ENCODE measurements around the gene TPPP2. TPM values are rescaled to one million over a fixed set of nuclear protein-coding genes. Genes with fewer than 3 reads are reported as not detected.

The TPPP2 gene
- total RNA-seq, 6 donors from 2014 or later = not detected

DNA sequence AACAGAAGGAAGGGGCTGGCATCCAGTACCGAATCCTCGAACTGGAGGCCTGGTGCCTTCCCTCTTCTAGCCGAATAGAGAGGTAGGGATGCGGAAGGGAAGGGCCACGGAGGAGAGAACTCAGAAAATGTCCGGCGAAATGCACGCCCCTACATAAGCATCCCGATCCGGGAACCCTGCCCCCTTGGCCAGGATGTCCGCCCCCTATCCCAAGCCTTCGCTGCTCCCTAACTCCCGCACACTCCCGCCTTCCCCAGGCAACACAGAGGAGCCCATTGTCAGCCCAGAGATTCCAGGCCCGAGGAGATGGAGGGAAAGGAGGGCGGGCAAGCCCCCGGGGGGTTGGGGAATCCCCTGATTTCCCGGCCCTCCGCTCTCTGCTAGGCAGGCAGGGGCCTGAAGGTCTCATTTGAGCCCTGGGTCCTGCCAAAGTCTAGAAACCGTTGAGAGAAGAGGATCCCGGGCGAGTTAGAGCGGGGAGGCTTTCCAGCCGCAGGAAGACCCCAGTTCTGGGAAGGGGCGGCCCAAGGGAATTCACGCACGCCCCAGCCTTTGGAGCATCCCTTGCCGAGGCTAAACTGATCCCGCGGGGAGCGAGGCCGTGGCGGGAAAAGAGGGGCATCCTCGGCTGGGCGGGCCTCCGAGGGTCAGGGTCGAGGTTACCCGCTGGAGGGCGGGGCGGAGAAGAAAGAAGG is 39.5 kb downstream of the TPPP2 start:
- Histone ChIP-seq H3K9me3 (no peaks in the 10 kb centered on the region), H3K27ac (peak overlapping the region; percentile 86 to 96 (median 92)), H3K27me3 (no peaks in the 10 kb centered on the region), H3K36me3 (peaks cover 0 to 15% (median under 1%) of the 10 kb centered on the region in 4 donors), H3K4me1 (peaks cover 31 to 46% (median 40%) of the 10 kb centered on the region in 4 donors), H3K4me3 (peak overlapping the region; percentile 45 to 84 (median 76))
- peak; percentile 2 to 48 for ATAC-seq (ENCODE audit: low FRiP score in 2 of 2)
- DNase-seq = no peak
- no peak for TF ChIP-seq EP300 (IDR thresholded peaks at IDR 0.05)
- TF ChIP-seq, protein P1, sequence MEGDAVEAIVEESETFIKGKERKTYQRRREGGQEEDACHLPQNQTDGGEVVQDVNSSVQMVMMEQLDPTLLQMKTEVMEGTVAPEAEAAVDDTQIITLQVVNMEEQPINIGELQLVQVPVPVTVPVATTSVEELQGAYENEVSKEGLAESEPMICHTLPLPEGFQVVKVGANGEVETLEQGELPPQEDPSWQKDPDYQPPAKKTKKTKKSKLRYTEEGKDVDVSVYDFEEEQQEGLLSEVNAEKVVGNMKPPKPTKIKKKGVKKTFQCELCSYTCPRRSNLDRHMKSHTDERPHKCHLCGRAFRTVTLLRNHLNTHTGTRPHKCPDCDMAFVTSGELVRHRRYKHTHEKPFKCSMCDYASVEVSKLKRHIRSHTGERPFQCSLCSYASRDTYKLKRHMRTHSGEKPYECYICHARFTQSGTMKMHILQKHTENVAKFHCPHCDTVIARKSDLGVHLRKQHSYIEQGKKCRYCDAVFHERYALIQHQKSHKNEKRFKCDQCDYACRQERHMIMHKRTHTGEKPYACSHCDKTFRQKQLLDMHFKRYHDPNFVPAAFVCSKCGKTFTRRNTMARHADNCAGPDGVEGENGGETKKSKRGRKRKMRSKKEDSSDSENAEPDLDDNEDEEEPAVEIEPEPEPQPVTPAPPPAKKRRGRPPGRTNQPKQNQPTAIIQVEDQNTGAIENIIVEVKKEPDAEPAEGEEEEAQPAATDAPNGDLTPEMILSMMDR (IDR thresholded peaks at IDR 0.05) = no peak
- TF ChIP-seq POLR2A (IDR thresholded peaks at IDR 0.05) = no peak
- no peak for TF ChIP-seq POLR2AphosphoS5 (IDR thresholded peaks at IDR 0.05)
- 1% methylated on average over 22 to 39 of the region's 40 CpGs for WGBS, 2 donors

DNA sequence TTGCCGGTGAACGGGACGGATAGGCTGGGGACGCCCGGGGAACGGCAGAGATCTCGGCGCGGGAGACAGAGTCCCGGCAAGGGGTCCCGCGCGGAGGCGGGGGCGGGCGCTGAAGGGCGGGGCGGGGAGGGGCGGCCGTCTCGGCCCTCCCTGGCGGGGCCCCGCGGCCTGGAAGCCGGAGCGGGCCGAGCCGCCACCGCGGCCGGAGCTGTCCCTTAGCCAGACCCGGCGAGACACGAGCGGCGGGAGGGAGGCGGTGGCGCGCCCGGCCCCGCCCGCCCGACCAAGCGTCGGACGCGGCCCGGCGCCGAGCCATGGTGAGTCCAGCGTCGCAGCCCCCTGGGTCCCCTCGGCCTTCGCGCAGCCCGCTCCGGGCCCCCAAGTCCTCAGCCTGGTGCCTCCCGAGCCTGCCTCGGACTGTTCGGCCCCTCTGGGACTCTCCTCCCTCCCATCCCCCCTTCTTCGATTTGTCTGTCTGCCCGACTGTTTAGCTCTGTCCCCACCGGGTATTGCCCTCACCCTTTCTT is 40.1 kb downstream of the TPPP2 start, which contains the start of gene ARHGEF40:
Gene ARHGEF40, plus strand, starts transcription at position 222 of the 527 bp plus-strand sequence. Its CDS starts 93 bp downstream, at position 315.
- Histone ChIP-seq H3K36me3 (peaks cover 0 to 21% (median 4%) of the 10 kb centered on the region in 4 donors), H3K9me3 (no peaks in the 10 kb centered on the region), H3K27me3 (no peaks in the 10 kb centered on the region), H3K4me1 (peaks cover 31 to 46% (median 40%) of the 10 kb centered on the region in 4 donors), H3K27ac (peak within 1 kb of the TSS; percentile 86 to 96 (median 92)), H3K4me3 (peak within 1 kb of the TSS; percentile 74 to 84 (median 77))
- WGBS, 2 donors = 0% methylated on average over 14 to 20 of the region's 63 CpGs
- ATAC-seq (ENCODE audit: low FRiP score in 2 of 2) (peak; percentile 11 to 74), DNase-seq (peak; percentile 60 to 94)
- TF ChIP-seq EP300 (IDR thresholded peaks at IDR 0.05) (no peak), POLR2A (IDR thresholded peaks at IDR 0.05) (peak in 2 of 4 donors; percentile 29 to 56), POLR2AphosphoS5 (IDR thresholded peaks at IDR 0.05) (no peak)
- TF ChIP-seq, protein P1 (IDR thresholded peaks at IDR 0.05) = no peak

- peaks cover 0 to 26% (median 9%) of the 10 kb centered on the region in 4 donors for H3K36me3 ChIP-seq
- TF ChIP-seq POLR2A (IDR thresholded peaks at IDR 0.05) = no peak
- no peak for TF ChIP-seq EP300 (IDR thresholded peaks at IDR 0.05)
- peak; percentile 3 to 38 for TF ChIP-seq POLR2AphosphoS5 (IDR thresholded peaks at IDR 0.05)
- peak overlapping the region; percentile 74 to 84 (median 77) for H3K4me3 ChIP-seq
- H3K9me3 ChIP-seq = no peaks in the 10 kb centered on the region
- ATAC-seq (ENCODE audit: low FRiP score in 2 of 2) (peak; percentile 21 to 63), DNase-seq (peak; percentile 46 to 81)
- H3K27ac ChIP-seq = peak overlapping the region; percentile 86 to 96 (median 92)
- H3K27me3 ChIP-seq = no peaks in the 10 kb centered on the region
- peaks cover 31 to 46% (median 40%) of the 10 kb centered on the region in 4 donors for H3K4me1 ChIP-seq
- 0 to 2% methylated on average over 19 to 23 of the region's 23 CpGs for WGBS, 2 donors
Observed at GRCh38 chr14:21070610-21071224, 40.7 kb downstream of the TPPP2 start.

DNA sequence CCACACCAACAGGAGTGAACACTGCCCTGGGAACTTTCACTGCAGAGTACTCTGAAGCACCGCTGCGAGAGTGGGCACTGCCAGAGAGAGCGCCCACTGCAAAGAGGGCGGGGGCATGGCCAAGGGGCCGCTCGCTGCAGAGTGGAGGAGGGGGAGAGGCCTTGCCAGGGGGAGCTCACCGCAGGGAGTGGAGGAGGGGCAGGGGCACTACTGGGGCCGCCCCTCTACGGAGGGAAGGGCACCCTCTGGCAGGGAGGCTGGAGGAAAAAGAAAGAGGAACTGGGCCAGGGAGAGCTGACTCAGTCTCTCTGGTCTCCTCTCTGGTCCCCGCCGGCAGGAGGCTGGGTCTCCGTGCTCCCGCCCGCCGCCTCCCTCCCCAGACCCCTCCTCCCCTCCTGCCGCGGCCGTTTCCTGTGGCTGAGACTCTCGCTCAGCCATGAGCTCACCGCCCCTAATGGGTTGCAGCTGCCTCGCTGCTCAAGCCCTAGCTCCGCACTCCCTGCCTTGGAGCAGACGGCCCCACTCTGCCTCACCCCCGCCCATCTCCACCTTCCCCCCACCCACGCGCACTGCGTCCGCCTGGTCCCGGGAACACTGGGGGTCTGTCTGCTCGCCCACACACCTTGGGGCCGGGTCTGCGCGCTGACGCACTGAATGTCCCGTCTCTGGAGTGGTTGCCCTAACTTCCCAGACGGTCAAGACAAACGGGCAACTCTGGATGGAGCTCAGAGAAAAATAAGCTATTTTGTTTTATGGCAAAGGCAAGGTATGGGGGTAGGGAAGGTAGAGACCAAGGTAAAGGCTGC is 41.4 kb downstream of the TPPP2 start:
- Histone ChIP-seq H3K36me3 (peaks cover 0 to 33% (median 14%) of the 10 kb centered on the region in 4 donors), H3K27me3 (no peaks in the 10 kb centered on the region), H3K4me3 (peak overlapping the region; percentile 74 to 84 (median 77)), H3K4me1 (peaks cover 31 to 46% (median 40%) of the 10 kb centered on the region in 4 donors), H3K27ac (peak overlapping the region; percentile 86 to 96 (median 92)), H3K9me3 (no peaks in the 10 kb centered on the region)
- peak in 1 of 2 donors; percentile 50 for TF ChIP-seq POLR2AphosphoS5 (IDR thresholded peaks at IDR 0.05)
- TF ChIP-seq EP300 (IDR thresholded peaks at IDR 0.05) = no peak
- no peak for TF ChIP-seq POLR2A (IDR thresholded peaks at IDR 0.05)
- TF ChIP-seq, protein P1 (IDR thresholded peaks at IDR 0.05) = peak in 1 of 6 experiments; percentile 7
- peak; percentile 81 to 91 for DNase-seq
- peak; percentile 82 to 86 for ATAC-seq (ENCODE audit: low FRiP score in 2 of 2)
- WGBS, 2 donors = 1 to 2% methylated on average over 14 to 33 of the region's 37 CpGs
